GM12801 (cell line): ENCODE data around the gene SMIM1.

Experiments used
- TF ChIP-seq, protein P1 (sequence below): IDR thresholded peaks from one replicate; pipeline ENCODE4 v1.5.1; 2011; ENCODE audit warnings: control low read depth; ENCODE audit not compliant: insufficient read length; ENCODE audit errors: extremely low read depth

SMIM1 gene

GRCh38 chr1:3783651-3784474 lies 11.3 kb downstream of the SMIM1 start:
- TF ChIP-seq, protein P1, sequence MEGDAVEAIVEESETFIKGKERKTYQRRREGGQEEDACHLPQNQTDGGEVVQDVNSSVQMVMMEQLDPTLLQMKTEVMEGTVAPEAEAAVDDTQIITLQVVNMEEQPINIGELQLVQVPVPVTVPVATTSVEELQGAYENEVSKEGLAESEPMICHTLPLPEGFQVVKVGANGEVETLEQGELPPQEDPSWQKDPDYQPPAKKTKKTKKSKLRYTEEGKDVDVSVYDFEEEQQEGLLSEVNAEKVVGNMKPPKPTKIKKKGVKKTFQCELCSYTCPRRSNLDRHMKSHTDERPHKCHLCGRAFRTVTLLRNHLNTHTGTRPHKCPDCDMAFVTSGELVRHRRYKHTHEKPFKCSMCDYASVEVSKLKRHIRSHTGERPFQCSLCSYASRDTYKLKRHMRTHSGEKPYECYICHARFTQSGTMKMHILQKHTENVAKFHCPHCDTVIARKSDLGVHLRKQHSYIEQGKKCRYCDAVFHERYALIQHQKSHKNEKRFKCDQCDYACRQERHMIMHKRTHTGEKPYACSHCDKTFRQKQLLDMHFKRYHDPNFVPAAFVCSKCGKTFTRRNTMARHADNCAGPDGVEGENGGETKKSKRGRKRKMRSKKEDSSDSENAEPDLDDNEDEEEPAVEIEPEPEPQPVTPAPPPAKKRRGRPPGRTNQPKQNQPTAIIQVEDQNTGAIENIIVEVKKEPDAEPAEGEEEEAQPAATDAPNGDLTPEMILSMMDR: no peak

DNA sequence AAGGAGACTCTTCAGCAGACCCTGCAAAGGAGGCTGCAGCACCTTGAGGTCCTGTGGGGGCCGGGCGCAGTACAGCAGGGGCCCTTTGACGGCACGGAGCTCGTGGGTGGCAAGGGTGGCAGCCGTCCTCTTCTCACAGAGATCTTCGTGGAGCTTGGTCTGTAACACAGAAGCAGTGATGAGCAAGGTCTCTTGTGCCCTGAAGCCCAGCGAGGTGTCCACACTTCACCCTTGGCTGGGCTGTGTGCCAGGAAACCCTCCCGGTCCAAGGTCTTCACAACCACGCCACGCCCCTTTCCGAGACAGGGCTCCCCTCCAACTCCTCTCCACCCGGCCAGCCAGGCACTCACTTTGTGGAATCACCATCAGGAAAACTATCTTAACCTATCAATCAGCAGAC lies 12.5 kb downstream of the SMIM1 start:
- TF ChIP-seq, protein P1: no peak

DNA sequence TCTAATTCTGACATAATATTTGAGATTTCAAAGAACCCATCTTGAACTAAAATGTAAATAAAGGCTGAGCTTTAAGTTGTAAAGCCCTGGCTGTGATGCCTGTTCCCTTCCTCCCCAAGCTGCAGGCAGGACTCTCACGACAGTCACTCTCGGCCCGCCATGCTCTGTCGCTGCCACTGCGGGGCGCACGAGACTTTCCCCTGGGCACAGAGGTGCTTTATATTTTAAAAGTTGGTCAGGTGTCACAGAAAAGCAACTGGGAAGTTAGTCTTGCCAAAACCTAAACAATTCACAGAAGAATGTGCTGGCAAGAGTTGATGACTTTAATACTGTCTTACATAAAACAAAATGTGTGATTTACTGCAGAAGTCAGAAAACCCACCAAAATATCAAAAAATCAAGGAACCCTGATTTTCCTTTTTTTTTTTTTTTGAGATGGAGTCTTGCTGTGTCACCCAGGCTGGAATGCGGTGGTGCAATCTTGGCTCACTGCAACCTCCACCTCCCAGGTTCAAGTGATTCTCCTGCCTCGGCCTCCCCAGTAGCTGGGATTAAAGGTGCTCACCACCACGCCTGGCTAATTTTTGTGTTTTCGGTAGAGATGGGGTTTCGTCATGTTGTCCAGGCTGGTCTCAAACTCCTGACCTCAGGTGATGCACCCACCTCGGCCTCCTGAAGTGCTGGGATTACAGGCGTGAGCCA lies 13.1 kb downstream of the SMIM1 start:
- TF ChIP-seq, protein P1: no peak

DNA sequence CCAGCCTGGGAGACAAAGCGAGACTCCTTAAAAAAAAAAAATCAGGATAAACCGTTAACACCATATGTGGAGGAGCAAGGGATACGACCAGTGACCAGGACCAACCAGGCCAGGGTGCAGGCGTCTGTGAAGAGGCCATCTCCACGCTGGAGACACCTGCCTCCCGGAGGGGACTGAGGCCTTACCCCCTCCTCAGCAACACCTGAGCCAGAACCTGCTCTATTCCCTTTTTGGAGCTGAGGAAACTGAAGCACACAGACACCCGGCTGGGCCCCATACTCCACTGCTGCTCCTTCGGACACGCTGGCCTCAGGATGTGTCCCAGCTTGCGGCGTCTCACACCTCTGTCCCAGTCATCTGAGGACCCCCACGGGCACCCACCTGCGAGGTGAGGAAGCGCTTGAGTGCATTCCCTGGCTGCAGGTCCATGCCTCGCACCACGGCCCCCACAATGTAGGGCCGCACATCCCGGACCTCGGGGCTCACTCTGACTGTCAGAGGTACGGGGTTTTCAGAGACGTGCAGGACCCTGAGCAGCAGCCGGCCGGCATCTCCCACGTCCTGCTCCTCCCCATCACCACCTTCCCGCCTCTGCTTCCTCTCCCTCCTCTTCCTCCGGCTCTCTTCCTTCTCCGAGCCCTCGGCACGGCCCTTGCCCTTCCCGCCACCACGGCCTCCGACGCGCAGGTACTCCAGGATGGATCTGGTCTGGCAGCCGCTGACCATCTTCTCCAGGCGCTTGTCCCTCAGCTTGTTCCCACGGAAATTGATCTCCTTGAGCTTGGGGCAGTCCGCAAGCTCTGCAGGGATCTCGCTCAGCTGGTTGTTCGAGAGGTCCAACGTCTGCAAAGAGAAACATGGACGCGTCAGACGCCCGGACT lies 14.2 kb downstream of the SMIM1 start:
- TF ChIP-seq, protein P1: no peak

DNA sequence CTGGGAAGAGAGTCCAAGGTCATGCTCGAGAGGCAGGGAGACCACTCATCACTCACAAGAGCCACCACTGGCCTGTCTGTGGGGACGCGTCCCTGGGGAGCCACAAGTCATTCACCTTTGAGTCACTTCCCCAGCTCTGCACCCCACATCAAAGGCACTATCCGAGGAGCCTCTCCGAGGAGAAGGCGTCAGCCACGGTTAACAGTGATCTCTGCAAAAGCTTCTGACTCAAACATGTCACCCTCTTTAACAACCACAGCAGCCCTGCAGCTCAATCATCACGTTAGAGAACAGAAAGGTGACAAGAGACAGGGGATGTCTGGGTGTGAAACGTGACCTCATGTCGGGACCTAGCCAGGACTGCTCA lies 14.8 kb downstream of the SMIM1 start:
- TF ChIP-seq, protein P1: no peak

DNA sequence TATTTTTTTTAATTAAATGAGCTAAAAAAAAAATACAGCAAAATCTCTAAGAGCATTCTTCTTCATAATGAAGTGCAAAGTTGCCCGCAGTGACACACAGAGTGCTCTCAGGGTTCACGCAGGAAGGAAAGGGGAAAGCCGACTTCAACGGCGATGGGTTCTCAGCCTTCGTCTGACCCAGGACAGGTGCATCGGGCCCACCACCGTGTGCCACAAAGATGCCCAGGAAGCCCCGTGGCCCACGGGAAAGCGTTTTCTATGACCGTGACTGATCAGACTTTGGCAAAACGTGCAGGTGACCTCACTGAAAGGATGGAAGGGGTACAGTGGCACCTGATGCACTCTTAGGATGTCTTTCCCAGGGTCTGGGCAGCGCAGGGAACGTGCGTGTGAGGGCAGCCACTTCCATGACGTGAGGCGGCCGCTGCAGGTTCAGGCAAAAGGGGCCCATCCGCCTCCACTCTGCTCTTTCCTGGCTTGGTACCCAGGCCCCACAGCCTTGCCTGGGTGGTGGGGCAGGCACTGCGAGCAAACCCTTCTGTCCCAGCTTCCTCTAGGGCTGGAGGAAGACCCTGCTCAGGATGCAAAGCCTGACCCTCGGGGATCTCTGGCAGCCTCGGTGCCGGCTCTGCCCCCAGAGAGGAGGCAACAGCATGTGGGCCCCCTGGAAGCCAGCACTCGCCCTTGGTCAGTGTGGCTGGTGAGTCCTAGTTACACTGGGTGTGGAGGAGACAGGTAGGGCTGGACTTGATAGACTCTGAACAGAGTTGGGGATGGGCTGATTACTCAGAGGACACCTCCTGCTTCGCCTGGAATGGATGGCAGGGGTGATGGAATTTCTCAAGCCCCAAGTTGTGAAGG lies 15.4 kb downstream of the SMIM1 start:
- TF ChIP-seq, protein P1: no peak
